ENCODE results near the gene MTCL1.

- TF ChIP-seq ATF2 (IDR thresholded peaks at IDR 0.05; ENCODE audit: low read length): no peak
- TF ChIP-seq RAD21 (IDR thresholded peaks at IDR 0.05; ENCODE audit: insufficient read depth, low read depth, low read length): no peak
- no peak for TF ChIP-seq KDM1A (IDR thresholded peaks at IDR 0.05; ENCODE audit: borderline replicate concordance)
- TF ChIP-seq EZH2 (IDR thresholded peaks at IDR 0.05; ENCODE audit: borderline replicate concordance, control insufficient read depth, low read depth, low read length): no peak
- TF ChIP-seq CBFB (IDR thresholded peaks at IDR 0.05; ENCODE audit: low read depth): no peak
- no peak for TF ChIP-seq CTCF (IDR thresholded peaks at IDR 0.05 in 2 of 3, conservative IDR thresholded peaks at IDR 0.05 in 1 of 3; ENCODE audit: control insufficient read depth in 2 of 3, extremely low read depth in 1 of 3, insufficient read depth in 1 of 3, low read depth in 3 of 3, low read length in 3 of 3)
- TF ChIP-seq ATF3 (IDR thresholded peaks at IDR 0.05; ENCODE audit: borderline replicate concordance, extremely low read depth, low read depth, low read length): no peak
- TF ChIP-seq EP300 (IDR thresholded peaks at IDR 0.05; ENCODE audit: borderline replicate concordance in 1 of 2, control insufficient read depth in 1 of 2, low read depth in 2 of 2, low read length in 2 of 2): no peak
- no peak for TF ChIP-seq FOS (IDR thresholded peaks at IDR 0.05; ENCODE audit: borderline replicate concordance, extremely low read depth, insufficient read length)
- TF ChIP-seq JUND (IDR thresholded peaks at IDR 0.05; ENCODE audit: low read depth, low read length): no peak
- no peak for TF ChIP-seq SIX5 (IDR thresholded peaks at IDR 0.05; ENCODE audit: low read depth, low read length, severe bottlenecking)
Measured at GRCh38 chr18:8718401-8718913, 13.1 kb downstream of the MTCL1 start.

Data from GM12878 (cell line).